8988T (cell line): ENCODE results near the gene CAST.
"Not testable (repeated sequence)": the region's sequence is repeated elsewhere in the genome, so short reads cannot be mapped to it uniquely, and the experiment has no call there.

Experiments
- DNase-seq: peaks from one replicate; pipeline ENCODE4 v3.0.0; 2011

Gene CAST

GRCh38 chr5:96785326-96786109, 123.3 kb downstream of the CAST start:
- no peak for DNase-seq

- DNase-seq = no peak
These were observed 126.1 kb downstream of the CAST start for GRCh38 chr5:96788112-96788749.

DNA sequence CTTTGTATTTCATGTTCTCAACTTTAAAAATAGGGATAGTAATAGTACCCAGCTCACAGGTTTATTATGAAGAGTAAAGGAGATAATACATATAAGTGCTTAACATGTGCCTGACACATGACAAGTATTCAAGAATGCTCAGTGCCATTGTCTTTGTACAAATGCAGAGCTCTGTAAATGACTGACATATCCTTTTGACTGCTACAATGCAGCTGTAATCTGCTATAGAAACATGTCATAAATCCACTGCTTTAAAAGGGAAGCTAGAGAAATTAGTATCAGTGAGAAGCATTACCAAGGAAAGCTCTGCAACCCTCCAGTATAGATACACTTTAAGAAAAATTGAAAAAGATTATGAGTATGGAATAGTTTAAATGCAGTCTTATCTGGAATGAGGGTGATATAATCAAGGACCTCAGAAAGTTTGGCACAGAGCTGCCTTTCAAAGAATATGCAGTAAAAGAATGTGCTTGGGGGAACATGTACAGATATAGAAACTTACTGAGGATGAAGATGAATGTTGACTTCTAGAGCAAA, 127.7 kb downstream of the CAST start:
- no peak for DNase-seq

DNA sequence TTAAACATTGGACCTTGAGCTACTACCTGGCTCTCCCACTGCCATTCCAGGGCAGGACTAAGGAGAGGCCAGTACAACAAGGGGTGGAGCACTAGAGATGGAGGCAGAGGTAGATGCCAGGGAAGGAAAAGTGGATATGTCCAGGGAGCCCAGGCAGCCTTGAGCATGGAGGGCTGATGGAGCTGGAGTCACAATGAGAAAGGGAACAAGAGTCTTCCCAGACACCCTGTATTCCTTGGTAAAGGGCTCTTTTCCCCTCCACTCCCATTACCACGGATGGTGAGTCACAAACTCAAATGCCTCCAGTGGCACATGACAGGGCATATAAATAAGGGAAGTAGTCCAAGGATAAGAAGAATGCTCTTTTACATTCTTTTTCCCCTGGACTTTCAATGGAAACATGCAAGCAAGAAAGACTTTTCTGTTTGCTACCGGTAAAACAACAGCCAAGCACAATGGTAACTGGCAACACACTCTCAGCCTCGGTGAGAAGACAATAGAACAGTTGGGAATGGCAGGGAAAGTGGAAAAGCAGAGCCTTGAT, 128.9 kb downstream of the CAST start:
- DNase-seq = no peak

DNA sequence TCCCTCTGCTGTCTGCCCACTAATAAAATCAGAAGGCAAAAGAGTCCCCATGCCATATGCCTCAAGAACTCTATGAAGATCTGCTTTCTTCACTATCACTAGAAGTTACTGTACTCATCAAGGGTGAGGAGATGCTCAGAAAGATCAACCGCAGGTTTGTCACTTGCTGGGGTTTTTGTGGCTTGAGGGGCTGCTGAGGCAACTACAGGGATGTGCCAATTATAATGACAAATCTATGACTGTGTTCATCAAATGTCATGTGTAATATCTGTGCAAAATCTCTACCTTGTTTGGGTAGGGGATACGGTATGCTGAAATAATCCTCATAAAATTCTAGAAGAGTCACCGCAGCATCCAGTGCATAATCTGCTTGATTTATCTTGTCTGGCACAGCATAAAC, 132.6 kb downstream of the CAST start:
- DNase-seq = no peak

- DNase-seq = no peak
These were observed 133.4 kb downstream of the CAST start for GRCh38 chr5:96795626-96796025.

DNA sequence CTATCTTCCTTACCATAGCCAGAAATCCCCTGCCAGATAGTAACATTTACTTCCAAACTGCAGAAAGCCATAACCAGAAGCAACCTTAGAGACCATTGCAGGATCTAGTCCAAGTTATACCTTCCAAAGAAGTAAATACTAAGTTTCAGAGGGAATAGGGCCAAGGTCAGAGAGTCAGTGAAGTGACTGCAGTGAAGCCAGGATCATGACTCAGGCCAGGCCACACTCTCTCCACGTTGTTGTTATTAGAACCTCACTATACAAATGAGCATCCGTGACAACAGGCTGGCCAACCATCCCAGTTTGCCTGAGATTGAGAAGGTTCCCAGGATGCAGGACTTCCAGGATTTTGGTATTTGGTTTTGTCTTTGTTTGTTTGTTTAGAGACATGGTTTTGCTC, 134.3 kb downstream of the CAST start:
- no peak for DNase-seq

- not testable (repeated sequence) for DNase-seq
These were observed 139.5 kb downstream of the CAST start for GRCh38 chr5:96801718-96802117.

GRCh38 chr5:96807075-96807654, 145.0 kb downstream of the CAST start:
- peak; percentile 39 for DNase-seq

DNA sequence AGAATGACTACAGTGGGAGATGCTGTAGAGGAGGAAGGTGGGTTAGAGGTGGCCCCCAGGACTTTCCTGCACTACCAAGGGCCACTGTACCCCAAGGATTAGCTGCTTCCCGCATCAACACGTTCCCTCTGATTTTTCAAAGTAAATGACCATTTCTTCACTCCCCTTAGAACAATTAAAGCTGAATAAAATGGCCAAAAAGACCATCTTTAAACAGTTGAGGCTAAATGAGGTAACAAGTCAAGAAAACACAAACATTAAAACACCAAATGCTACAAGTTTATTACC, 146.3 kb downstream of the CAST start:
- no peak for DNase-seq

- no peak for DNase-seq
These were observed 146.8 kb downstream of the CAST start for GRCh38 chr5:96808868-96809558.

- DNase-seq = no peak
These were observed 147.7 kb downstream of the CAST start for GRCh38 chr5:96809921-96810320.

- no peak for DNase-seq
These were observed 150.7 kb downstream of the CAST start for GRCh38 chr5:96812851-96813250.

DNA sequence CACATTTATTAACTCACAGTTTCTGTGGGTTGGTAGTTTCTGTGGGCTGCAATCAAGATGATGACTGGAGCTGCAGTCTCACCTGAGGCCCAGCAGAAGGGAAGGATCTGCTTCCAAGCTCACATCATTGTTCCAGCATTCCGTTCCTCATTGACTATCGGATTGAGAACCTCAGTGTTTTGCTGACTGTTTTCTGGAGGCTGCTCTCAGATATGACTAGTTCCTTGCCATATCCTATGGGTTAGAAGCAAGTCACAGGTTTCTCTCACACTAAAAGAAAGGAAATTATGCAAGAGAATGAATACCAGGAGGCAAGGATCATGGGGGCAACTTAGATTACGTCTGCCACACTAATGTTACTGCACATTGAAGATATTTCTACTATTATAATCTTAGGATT, 151.9 kb downstream of the CAST start:
- DNase-seq = no peak

DNA sequence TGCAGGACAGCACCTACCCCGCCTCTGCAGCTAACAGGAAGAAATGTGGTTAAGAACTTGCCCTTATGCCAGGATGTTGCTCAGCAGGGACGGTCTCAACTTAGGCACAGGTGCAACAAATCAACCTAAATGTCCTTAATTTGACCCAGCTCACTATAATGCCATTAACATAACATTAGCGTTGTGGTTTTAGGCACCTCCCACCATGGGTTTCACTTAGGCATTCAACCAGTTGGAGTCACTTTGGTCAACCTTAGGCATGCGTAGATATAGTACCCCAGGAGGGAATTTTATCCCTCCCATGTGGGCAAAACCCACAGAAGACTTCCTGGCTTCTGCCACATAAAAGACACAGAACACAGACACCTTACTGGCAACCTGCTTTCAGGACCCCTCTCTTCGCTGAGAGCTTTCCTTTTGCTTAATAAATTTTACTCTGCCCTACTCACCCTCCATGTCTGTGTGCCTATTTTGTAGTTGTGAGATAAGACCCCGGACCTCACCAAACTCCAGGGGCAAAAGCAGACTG, 154.3 kb downstream of the CAST start:
- DNase-seq = no peak

GRCh38 chr5:96816991-96817390, 154.8 kb downstream of the CAST start:
- DNase-seq = no peak

GRCh38 chr5:96817506-96817905, 155.3 kb downstream of the CAST start:
- no peak for DNase-seq

- no peak for DNase-seq
These were observed 156.1 kb downstream of the CAST start for GRCh38 chr5:96818125-96818788.

- DNase-seq = no peak
These were observed 157.6 kb downstream of the CAST start for GRCh38 chr5:96819806-96820205.

DNA sequence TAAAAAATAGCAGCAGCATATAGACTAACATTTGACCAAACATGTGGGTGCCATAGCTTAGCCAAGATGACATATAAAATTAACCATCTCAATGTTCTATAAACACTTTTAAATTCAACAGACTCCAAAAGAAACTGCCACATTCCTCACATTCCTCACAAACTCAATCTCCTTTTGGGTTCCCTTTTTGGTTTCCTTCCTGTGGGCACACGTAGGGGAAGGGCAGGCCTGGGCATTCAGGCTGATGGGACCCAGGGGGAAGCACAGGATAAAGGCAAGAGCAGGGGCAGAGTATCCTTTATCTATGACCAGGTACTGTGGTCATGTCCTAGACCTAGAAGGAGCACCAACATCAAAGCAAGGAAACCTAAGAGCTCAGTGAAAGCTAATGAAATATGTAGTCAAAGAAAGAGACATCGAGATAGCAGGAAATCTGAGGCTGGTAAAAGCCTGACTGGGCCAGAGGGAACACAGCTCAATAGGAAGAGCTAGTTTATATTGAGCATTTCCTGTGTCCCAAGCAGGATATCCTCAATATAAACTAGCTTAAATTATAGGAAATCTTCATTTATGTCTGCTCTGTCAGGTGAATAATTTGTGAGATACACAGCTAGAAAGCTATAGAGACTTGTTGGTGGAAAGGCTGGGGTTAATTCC, 159.2 kb downstream of the CAST start:
- no peak for DNase-seq

DNA sequence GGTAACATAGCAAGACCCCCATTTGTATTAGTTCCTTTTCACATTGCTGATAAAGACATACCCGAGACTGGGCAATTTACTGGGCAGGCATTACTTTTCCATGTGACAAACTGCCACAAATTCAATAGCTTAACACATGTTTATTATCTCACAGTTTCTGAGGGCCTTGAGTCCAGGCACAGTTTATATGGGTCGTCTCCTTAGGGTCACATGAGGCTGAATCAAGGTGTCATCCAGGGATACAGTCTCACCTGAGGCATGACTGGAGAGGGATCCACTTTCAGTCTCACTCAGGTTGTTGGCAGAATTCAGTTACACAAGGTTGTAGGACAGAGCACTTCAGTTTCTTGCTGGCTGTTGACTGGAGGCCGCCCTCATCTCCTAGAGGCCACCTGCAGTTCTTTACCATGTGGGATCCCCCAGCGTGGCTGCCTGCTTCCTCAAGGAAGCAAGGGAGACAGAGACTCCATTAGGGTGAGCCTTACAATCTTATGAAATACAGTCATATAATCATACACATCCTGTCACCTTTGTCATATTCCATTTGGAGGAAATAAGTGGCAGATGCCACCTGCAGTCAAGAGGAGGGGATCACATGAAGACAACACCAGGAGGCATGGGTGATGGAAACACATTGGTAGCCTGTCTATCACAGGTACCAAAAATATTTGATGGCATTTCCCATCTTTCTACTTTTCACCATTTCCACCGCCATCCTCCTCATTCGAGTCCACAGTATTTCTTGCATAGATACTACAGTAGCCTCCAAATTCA, 160.7 kb downstream of the CAST start:
- DNase-seq = no peak
